Measurements from ENCODE around the gene ME2. TPM values are rescaled to one million over a fixed set of nuclear protein-coding genes. Genes with fewer than 3 reads are reported as not detected.

ME2 gene
- total RNA-seq, 1 donor from 2014 or later = 41.9 TPM

DNA sequence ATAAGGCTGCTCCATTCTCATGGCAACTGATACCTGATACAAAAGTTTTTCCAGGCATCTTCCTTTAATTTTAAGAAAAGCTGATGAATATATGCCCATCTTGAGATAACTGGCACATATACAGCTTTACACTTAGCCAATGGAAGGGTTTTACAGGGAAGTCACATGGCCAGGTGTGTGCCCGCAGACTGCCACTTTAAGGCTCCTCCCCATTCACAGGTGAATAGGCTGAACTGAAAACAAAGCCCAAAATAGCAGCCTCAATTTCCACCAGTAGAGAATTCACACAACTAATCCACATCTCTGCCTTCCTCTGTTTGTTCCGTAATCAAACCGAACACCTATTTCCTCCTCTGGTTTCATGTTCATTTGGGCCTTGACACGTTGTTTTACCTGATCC is 9.8 kb upstream of the ME2 start:
- DNase-seq = no peak
- Mint-ChIP-seq H3K36me3 (ENCODE audit: unreplicated experiment) (no peaks in the 10 kb centered on the region), H3K9me3 (ENCODE audit: unreplicated experiment) (no peaks in the 10 kb centered on the region), H3K4me1 (ENCODE audit: low read depth, unreplicated experiment) (no peaks in the 10 kb centered on the region), H3K27me3 (ENCODE audit: unreplicated experiment) (no peaks in the 10 kb centered on the region), H3K4me3 (ENCODE audit: unreplicated experiment) (no peak overlapping the region), H3K27ac (ENCODE audit: unreplicated experiment) (no peak overlapping the region)
- TF ChIP-seq, protein P1, sequence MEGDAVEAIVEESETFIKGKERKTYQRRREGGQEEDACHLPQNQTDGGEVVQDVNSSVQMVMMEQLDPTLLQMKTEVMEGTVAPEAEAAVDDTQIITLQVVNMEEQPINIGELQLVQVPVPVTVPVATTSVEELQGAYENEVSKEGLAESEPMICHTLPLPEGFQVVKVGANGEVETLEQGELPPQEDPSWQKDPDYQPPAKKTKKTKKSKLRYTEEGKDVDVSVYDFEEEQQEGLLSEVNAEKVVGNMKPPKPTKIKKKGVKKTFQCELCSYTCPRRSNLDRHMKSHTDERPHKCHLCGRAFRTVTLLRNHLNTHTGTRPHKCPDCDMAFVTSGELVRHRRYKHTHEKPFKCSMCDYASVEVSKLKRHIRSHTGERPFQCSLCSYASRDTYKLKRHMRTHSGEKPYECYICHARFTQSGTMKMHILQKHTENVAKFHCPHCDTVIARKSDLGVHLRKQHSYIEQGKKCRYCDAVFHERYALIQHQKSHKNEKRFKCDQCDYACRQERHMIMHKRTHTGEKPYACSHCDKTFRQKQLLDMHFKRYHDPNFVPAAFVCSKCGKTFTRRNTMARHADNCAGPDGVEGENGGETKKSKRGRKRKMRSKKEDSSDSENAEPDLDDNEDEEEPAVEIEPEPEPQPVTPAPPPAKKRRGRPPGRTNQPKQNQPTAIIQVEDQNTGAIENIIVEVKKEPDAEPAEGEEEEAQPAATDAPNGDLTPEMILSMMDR (IDR thresholded peaks at IDR 0.05; ENCODE audit: partially characterized antibody, unreplicated experiment) = no peak

DNA sequence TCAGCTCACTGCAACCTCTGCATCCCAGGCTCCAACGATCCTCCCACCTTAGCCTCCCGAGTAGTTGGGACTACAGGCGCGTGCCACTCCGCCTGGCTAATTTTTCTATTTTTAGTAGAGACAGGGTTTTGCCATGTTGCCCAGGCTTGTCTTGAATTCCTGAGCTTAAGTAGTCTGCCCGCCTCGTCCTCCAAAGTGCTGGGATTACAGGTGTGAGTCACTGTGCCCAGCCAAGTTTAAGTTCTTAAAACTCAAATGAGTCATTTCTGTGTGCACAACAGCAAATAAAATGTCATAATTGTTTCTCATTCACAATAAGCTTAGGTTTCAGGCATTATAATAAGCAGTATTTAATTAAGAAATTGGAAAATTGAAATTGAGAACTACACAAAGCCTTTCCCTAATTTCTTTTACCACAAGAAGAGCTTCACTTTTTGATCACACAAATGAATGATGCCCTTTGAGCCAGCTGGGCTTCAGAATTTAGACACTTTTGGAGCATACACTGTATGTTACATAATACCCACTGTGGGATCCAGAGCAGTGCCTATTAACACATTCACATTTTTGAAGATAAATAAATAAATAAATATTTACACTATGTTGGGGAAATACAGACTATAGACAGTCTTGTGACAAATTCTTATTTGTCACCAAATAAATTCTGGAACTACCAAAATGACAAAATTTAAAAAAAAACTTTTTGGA is 8.6 kb upstream of the ME2 start:
- no peaks in the 10 kb centered on the region for H3K9me3 Mint-ChIP-seq (ENCODE audit: unreplicated experiment)
- TF ChIP-seq, protein P1 (IDR thresholded peaks at IDR 0.05; ENCODE audit: partially characterized antibody, unreplicated experiment) = no peak
- no peaks in the 10 kb centered on the region for H3K36me3 Mint-ChIP-seq (ENCODE audit: unreplicated experiment)
- no peaks in the 10 kb centered on the region for H3K4me1 Mint-ChIP-seq (ENCODE audit: low read depth, unreplicated experiment)
- DNase-seq = no peak
- H3K27me3 Mint-ChIP-seq (ENCODE audit: unreplicated experiment) = no peaks in the 10 kb centered on the region
- H3K27ac Mint-ChIP-seq (ENCODE audit: unreplicated experiment) = no peak overlapping the region
- H3K4me3 Mint-ChIP-seq (ENCODE audit: unreplicated experiment) = no peak overlapping the region

DNA sequence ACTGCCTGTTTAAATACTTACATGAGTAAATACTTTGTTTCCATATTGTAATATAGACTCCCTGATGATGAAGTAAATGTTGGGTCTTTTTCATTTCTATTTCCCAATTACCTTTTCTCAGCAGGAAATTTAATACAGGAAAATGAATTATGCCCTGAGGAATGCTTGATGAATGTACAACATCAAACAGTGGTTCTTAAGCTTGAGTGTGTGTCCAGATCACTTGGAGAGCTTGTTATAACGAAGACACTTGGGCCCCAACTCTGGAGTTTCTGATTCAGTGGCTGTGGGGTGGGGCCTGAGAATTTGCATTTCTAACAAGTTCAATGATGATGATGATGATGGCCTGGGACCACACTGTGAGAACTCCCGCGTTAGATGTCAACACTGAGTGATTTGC is 7.1 kb upstream of the ME2 start:
- H3K9me3 Mint-ChIP-seq (ENCODE audit: unreplicated experiment) = no peaks in the 10 kb centered on the region
- no peaks in the 10 kb centered on the region for H3K4me1 Mint-ChIP-seq (ENCODE audit: low read depth, unreplicated experiment)
- H3K36me3 Mint-ChIP-seq (ENCODE audit: unreplicated experiment) = no peaks in the 10 kb centered on the region
- DNase-seq = no peak
- no peak overlapping the region for H3K27ac Mint-ChIP-seq (ENCODE audit: unreplicated experiment)
- TF ChIP-seq, protein P1 (IDR thresholded peaks at IDR 0.05; ENCODE audit: partially characterized antibody, unreplicated experiment) = no peak
- H3K27me3 Mint-ChIP-seq (ENCODE audit: unreplicated experiment) = no peaks in the 10 kb centered on the region
- H3K4me3 Mint-ChIP-seq (ENCODE audit: unreplicated experiment) = no peak overlapping the region

DNA sequence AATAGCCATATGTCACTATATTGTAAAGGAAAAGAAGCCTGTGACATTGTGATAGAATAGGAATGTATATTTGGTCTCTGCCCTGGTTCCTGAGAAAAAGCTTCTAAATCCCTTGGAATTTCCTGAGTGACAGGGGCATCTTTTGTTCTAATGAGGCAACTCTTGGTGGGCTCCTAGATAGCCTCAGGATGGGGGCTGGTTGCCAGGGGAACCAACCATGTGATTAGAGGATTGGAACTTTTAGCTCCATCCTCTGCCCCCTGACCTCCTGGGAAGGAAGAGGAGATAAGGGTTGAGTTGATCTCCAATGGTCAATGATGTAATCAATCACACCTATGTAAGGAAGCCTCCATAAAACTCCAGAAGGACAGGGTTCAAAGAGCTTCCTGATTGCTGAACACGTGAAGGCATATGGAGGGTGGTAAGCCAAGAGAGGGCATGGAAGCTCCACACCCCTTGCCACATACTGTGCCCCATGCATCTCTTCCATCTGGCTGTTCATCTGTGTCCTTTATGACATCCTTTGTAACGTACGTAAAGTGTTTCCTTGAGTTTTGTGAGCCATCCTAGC is 2.9 kb upstream of the ME2 start:
- TF ChIP-seq, protein P1 (IDR thresholded peaks at IDR 0.05; ENCODE audit: partially characterized antibody, unreplicated experiment) = no peak
- no peak for DNase-seq
- Mint-ChIP-seq H3K4me3 (ENCODE audit: unreplicated experiment) (no peak overlapping the region), H3K9me3 (ENCODE audit: unreplicated experiment) (peaks cover 10% of the 10 kb centered on the region), H3K27me3 (ENCODE audit: unreplicated experiment) (peaks cover 7% of the 10 kb centered on the region), H3K36me3 (ENCODE audit: unreplicated experiment) (peaks cover 5% of the 10 kb centered on the region), H3K4me1 (ENCODE audit: low read depth, unreplicated experiment) (peaks cover 10% of the 10 kb centered on the region), H3K27ac (ENCODE audit: unreplicated experiment) (no peak overlapping the region)

DNA sequence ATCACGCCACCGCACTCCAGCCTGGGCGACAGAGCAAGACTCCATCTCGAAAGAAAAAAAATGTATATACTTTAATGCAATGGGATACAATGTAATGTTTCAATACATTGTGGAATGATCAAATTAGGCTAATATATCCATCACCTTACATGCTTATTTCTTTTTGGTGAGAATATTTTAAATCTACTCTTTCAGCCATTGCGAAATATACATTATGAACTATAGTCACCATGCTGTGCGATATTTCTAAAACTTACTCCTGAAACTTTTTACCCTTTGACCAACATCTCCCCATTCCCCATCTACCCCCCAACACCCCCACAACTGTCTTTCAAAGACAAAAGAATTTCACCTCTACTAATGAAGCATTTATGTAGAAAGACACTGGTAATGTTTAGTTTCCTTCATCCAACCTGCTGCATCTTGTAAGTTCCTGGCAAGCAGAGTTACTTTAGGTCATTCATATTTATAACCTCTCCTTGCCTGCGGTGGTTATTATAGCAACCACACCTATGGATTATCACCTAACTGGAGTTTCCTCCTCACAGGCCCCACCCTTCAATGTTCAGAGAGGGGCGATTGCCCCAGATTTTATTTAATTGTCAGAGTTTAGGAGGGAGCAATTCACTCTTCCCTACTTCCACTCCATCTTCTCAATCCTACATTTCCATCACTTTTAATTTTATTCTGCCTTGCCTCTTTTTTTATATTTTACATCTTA is 1.2 kb upstream of the ME2 start:
- Mint-ChIP-seq H3K27me3 (ENCODE audit: unreplicated experiment) (peaks cover 7% of the 10 kb centered on the region), H3K4me3 (ENCODE audit: unreplicated experiment) (peak overlapping the region; percentile 98), H3K9me3 (ENCODE audit: unreplicated experiment) (peaks cover 10% of the 10 kb centered on the region), H3K27ac (ENCODE audit: unreplicated experiment) (peak overlapping the region; percentile 97), H3K36me3 (ENCODE audit: unreplicated experiment) (peaks cover 5% of the 10 kb centered on the region), H3K4me1 (ENCODE audit: low read depth, unreplicated experiment) (peaks cover 10% of the 10 kb centered on the region)
- DNase-seq = no peak
- TF ChIP-seq, protein P1 (IDR thresholded peaks at IDR 0.05; ENCODE audit: partially characterized antibody, unreplicated experiment) = no peak
